ENCODE data around the gene TXNL1. TPM values are rescaled to one million over a fixed set of nuclear protein-coding genes. Genes with fewer than 3 reads are reported as not detected.
A peak's percentile ranks its signal among the peaks of the same experiment; 100 is the strongest.

Gene TXNL1
- total RNA-seq, 1 experiment from 2014 or later = 90.4 TPM

DNA sequence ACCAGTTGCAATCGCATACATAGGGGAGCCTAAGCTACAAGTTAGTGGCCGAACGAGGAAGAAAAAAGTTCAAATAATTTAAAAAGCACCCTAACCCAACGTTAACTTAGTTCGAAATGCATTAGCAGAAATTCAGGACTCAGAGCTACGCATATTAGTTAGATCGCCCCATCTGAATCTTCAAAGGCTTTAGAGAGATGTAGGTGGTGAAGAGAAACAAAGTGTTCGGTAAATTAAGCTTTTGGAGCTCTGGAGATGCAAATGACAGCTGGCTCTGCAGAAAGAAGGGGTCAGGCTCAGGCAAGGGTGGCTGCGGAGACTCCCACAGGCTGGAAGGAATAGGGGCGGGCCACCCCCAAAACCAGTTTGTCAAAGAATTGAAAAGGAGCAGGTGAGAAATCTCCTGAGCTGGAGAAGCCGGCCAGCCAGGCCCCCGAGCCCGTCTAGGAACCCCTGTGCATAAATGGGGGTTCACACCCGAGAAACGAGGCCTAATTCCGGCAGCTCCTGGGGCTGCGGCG is 621 bp downstream of the TXNL1 start:
- no peaks in the 10 kb centered on the region for H4K20me1 ChIP-seq (ENCODE audit: control insufficient read depth, insufficient read depth, insufficient read length)
- peaks cover 37% of the 10 kb centered on the region for H3K79me2 ChIP-seq (ENCODE audit: insufficient read depth, low read length)
- no peak overlapping the region for H4K5ac ChIP-seq (ENCODE audit: insufficient read length, low read depth, low read length)
- H3K23me2 ChIP-seq (ENCODE audit: insufficient read length, low read depth, low read length, poor library complexity, severe bottlenecking) = peaks cover 8% of the 10 kb centered on the region
- H3K27ac ChIP-seq (ENCODE audit: insufficient read length, low read depth, low read length) = no peak overlapping the region
- H3K9me3 Mint-ChIP-seq = no peaks in the 10 kb centered on the region; a peak in 1 of 5 replicates
- no peak overlapping the region for H3T11ph ChIP-seq (ENCODE audit: low read length)
- H2AK5ac ChIP-seq (ENCODE audit: insufficient read length, low read length) = no peak overlapping the region
- H3K36me3 Mint-ChIP-seq (ENCODE audit: insufficient read depth in 1 of 3, low read depth in 3 of 3) = peaks cover 9 to 20% (median 16%) of the 10 kb centered on the region in 3 experiments; a peak in 6 of 7 replicates
- DNase-seq = no peak
- no peak overlapping the region for H2BK120ac ChIP-seq (ENCODE audit: low read depth, low read length, poor library complexity, severe bottlenecking)
- peak overlapping the region; percentile 98 to 99 for H3K4me3 Mint-ChIP-seq
- peaks cover 11 to 16% of the 10 kb centered on the region in 2 experiments for H3K4me1 Mint-ChIP-seq
- no peak overlapping the region for H2BK15ac ChIP-seq (ENCODE audit: low read depth, low read length)
- H3K4ac ChIP-seq (ENCODE audit: low read depth, low read length) = no peak overlapping the region
- no peak overlapping the region for H3K23ac ChIP-seq (ENCODE audit: insufficient read length, low read depth, low read length)
- peak overlapping the region; percentile 99 to 100 (median 100) for H3K27ac Mint-ChIP-seq
- WGBS (ENCODE audit: extremely low coverage, insufficient read length, low lambda C conversion rate) = no CpG with 5 or more reads among the region's 18 CpGs
- H2BK12ac ChIP-seq (ENCODE audit: insufficient read length, low read depth, low read length) = no peak overlapping the region
- no peak overlapping the region for H4K8ac ChIP-seq (replicated peaks; ENCODE audit: insufficient read length, low read depth, low read length)
- peak overlapping the region; percentile 89 for H3K18ac ChIP-seq (ENCODE audit: insufficient read length, low read depth, low read length)
- H3K27me3 ChIP-seq (ENCODE audit: insufficient read depth, low read length) = no peaks in the 10 kb centered on the region
- peak overlapping the region; percentile 93 for H3K14ac ChIP-seq (ENCODE audit: insufficient read depth, low read length)
- H3K9ac ChIP-seq (ENCODE audit: extremely low read depth, insufficient read length, low read length) = peak overlapping the region; percentile 85
- TF ChIP-seq, protein P1, sequence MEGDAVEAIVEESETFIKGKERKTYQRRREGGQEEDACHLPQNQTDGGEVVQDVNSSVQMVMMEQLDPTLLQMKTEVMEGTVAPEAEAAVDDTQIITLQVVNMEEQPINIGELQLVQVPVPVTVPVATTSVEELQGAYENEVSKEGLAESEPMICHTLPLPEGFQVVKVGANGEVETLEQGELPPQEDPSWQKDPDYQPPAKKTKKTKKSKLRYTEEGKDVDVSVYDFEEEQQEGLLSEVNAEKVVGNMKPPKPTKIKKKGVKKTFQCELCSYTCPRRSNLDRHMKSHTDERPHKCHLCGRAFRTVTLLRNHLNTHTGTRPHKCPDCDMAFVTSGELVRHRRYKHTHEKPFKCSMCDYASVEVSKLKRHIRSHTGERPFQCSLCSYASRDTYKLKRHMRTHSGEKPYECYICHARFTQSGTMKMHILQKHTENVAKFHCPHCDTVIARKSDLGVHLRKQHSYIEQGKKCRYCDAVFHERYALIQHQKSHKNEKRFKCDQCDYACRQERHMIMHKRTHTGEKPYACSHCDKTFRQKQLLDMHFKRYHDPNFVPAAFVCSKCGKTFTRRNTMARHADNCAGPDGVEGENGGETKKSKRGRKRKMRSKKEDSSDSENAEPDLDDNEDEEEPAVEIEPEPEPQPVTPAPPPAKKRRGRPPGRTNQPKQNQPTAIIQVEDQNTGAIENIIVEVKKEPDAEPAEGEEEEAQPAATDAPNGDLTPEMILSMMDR (conservative IDR thresholded peaks at IDR 0.05) = no peak
- H3K9me3 ChIP-seq (ENCODE audit: control insufficient read depth, low read depth, low read length) = no peaks in the 10 kb centered on the region
- H3K4me2 ChIP-seq (ENCODE audit: insufficient read depth, insufficient read length, low read length) = peak overlapping the region; percentile 99
- H2AFZ ChIP-seq (ENCODE audit: low read length) = no peak overlapping the region
- H4K91ac ChIP-seq (ENCODE audit: insufficient read length, low read depth, low read length) = no peak overlapping the region
- peak overlapping the region; percentile 32 for H2BK5ac ChIP-seq (ENCODE audit: insufficient read length, low read length)
- no peaks in the 10 kb centered on the region for H3K4me1 ChIP-seq (ENCODE audit: insufficient read depth, low read length)
- H2BK20ac ChIP-seq (ENCODE audit: low read depth, low read length, poor library complexity, severe bottlenecking) = no peak overlapping the region
- H3K79me1 ChIP-seq (ENCODE audit: insufficient read depth, low read depth, low read length, poor library complexity, severe bottlenecking) = no peaks in the 10 kb centered on the region
- no peak overlapping the region for H3K56ac ChIP-seq (ENCODE audit: insufficient read length, low read depth, low read length)
- peaks cover 7% of the 10 kb centered on the region for H3K27me3 Mint-ChIP-seq (ENCODE audit: low read depth)
